ENCODE measurements around the gene OSBPL10.

DNA sequence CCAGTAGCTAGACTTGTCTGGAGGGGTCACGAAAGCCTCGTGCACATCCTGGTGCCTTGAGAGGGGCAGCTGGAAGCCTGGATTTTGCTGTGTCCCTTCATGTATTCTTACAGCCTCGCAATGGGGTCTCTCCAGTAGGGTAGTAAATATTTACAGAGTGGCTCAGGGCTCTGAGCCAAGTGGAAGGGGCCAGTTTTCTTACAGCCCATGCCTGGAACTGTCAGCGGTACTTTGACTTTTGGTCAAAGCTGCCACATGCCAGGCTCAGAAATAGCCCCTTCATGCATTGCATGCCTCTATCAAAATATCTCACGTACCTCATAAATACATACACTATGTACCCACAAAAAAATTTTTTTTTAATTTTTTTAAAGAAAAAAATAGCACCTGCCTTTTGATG lies 119.2 kb downstream of the OSBPL10 start:
- TF ChIP-seq CTCF (conservative IDR thresholded peaks at IDR 0.05 in 1 of 2, IDR thresholded peaks at IDR 0.05 in 1 of 2; ENCODE audit: low read depth in 1 of 2, low read length in 2 of 2) (no peak), EZH2 (IDR thresholded peaks at IDR 0.05; ENCODE audit: low read length, missing control alignments) (no peak)

All from fibroblast of lung (primary cell).